HepG2 (cell line): Measurements from ENCODE around the gene CTNND2. TPM values are rescaled to one million over a fixed set of nuclear protein-coding genes. Genes with fewer than 3 reads are reported as not detected.

Source experiments
- ATAC-seq: fragments of 200-7000 bp; cut with Tn5 transposase; 3 replicates; pipeline ENCODE4 v1.9.1; 2020; ENCODE audit warnings: mild to moderate bottlenecking, moderate library complexity
- BruUV-seq: library from RNA; stranded (reverse); fragments of 400-500 nt; replicated peaks from 2 replicates; lab custom pipeline; 2021; lab: Mats Ljungman, UMichigan
- CTCF ChIA-PET: fragments of 300-600 bp; formaldehyde crosslinking; extraction: SDS; loops from one replicate; lab custom pipeline; 2021; ENCODE audit warnings: low total read pairs, inconsistent platforms, low intra/inter-chr PET ratio; lab: Yijun Ruan, JAX
- POLR2A ChIA-PET: fragments of 350-600 bp; sonication (Branson Sonifier 250); formaldehyde crosslinking; loops from one replicate; lab custom pipeline; 2020; ENCODE audit warnings: antibody characterized with exemption, inconsistent platforms; lab: Yijun Ruan, JAX
- DNase-seq: peaks from one replicate; pipeline ENCODE4 v3.0.0-alpha.2; 2015; ENCODE audit warnings: low spot score
- FAIRE-seq: peaks from 3 replicates; lab custom pipeline; 2011; peaks lifted over from hg19 to GRCh38; lab: Jason Lieb, UNC
- H2AFZ ChIP-seq: one replicate; pipeline ENCODE4 v1.6.1; 2011; ENCODE audit warnings: low read length, inconsistent platforms
- H3K27ac ChIP-seq: fragments of 300-600 bp; 3 replicates; pipeline ENCODE4 v1.8.0; 2011; ENCODE audit warnings: mixed run types, mild to moderate bottlenecking, mixed read lengths, low read length, inconsistent platforms; ENCODE audit not compliant: insufficient read depth; ENCODE audit errors: extremely low read length
- H3K27me3 ChIP-seq, 2 experiments: fragments of 200-600 bp in 1 of 2; 2 replicates in 1 of 2; 3 replicates in 1 of 2; pipeline versions ENCODE4 v1.6.0 to v1.8.0; 2011; ENCODE audit warnings: low read length in 2 of 2, mild to moderate bottlenecking in 2 of 2, moderate library complexity in 2 of 2, inconsistent platforms in 1 of 2; ENCODE audit not compliant: insufficient read depth in 2 of 2, control insufficient read depth in 1 of 2
- H3K36me3 ChIP-seq, 2 experiments: fragments of 200-600 bp in 1 of 2; replicated peaks in 1 of 2; 2 replicates in 1 of 2; 3 replicates in 1 of 2; pipeline versions ENCODE4 v1.5.1 to v1.8.0; 2011; ENCODE audit warnings: low read length in 2 of 2, inconsistent platforms in 1 of 2; ENCODE audit not compliant: insufficient read depth in 2 of 2, control insufficient read depth in 1 of 2
- H3K4me1 ChIP-seq: 2 replicates; pipeline ENCODE4 v1.5.1; 2012; ENCODE audit warnings: low read length, inconsistent platforms; ENCODE audit not compliant: insufficient read depth
- H3K4me2 ChIP-seq: 2 replicates; pipeline ENCODE4 v1.6.0; 2011; ENCODE audit warnings: low read depth, low read length, inconsistent platforms
- H3K4me3 ChIP-seq, 3 experiments: fragments of 200-600 bp in 1 of 3; sonication (generic), shearing (Covaris generic) in 1 of 3; replicated peaks in 1 of 3; 2 replicates each; pipeline ENCODE4 v1.5.1; 2011 to 2016; ENCODE audit warnings: low read length in 3 of 3, inconsistent platforms in 2 of 3, low read depth in 2 of 3, mild to moderate bottlenecking in 2 of 3, control low read depth in 1 of 3, mixed read lengths in 1 of 3; ENCODE audit not compliant: insufficient read depth in 1 of 3
- H3K79me2 ChIP-seq: one replicate; pipeline ENCODE4 v1.6.1; 2011; ENCODE audit warnings: low read length, inconsistent platforms; ENCODE audit not compliant: insufficient read depth
- H3K9ac ChIP-seq: 2 replicates; pipeline ENCODE4 v1.6.0; 2011; ENCODE audit warnings: mild to moderate bottlenecking, low read depth, low read length, inconsistent platforms; ENCODE audit not compliant: insufficient read depth
- H3K9me3 ChIP-seq: 2 replicates; pipeline ENCODE4 v1.5.1; 2012; ENCODE audit warnings: mild to moderate bottlenecking, low read length
- H4K20me1 ChIP-seq: 2 replicates; pipeline ENCODE4 v1.6.0; 2011; ENCODE audit warnings: inconsistent platforms, mild to moderate bottlenecking, low read length, moderate library complexity; ENCODE audit not compliant: insufficient read depth
- ATF7 ChIP-seq, 2 experiments: fragments of 450-650 bp in 1 of 2; sonication (generic) in 1 of 2; formaldehyde crosslinking in 1 of 2; IDR thresholded peaks; 2 replicates each; pipeline versions ENCODE4 v1.4.0 to v1.6.1; 2016 to 2020; ENCODE audit warnings: antibody characterized with exemption in 1 of 2, mild to moderate bottlenecking in 1 of 2, missing genetic modification reagents in 1 of 2
- HNRNPH1 ChIP-seq: fragments of 200-400 bp; formaldehyde crosslinking; optimal IDR thresholded peaks from 2 replicates; pipeline ENCODE3; 2017; ENCODE audit warnings: mild to moderate bottlenecking, low read depth, low read length
- IKZF4 ChIP-seq: sonication (generic); formaldehyde crosslinking; IDR thresholded peaks from 2 replicates; pipeline ENCODE4 v1.5.1; 2020; ENCODE audit warnings: borderline replicate concordance, mild to moderate bottlenecking, low read depth, missing genetic modification reagents; ENCODE audit errors: not compliant biosample characterization
- KIAA2018 ChIP-seq: sonication (generic); formaldehyde crosslinking; IDR thresholded peaks from 2 replicates; pipeline ENCODE4 v1.5.0; 2020; ENCODE audit warnings: mild to moderate bottlenecking, missing genetic modification reagents, borderline replicate concordance
- MBNL3 ChIP-seq: fragments of 250-450 bp; sonication (Bioruptor Pico); conservative IDR thresholded peaks from 2 replicates; pipeline ENCODE4 v1.8.0; 2022; ENCODE audit warnings: mild to moderate bottlenecking, inconsistent platforms
- MLLT10 ChIP-seq: sonication (generic); formaldehyde crosslinking; IDR thresholded peaks from 2 replicates; pipeline ENCODE4 v1.4.0; 2020; ENCODE audit warnings: missing genetic modification reagents
- RBM22 ChIP-seq: fragments of 200-400 bp; formaldehyde crosslinking; optimal IDR thresholded peaks from 2 replicates; pipeline ENCODE3; 2017; ENCODE audit warnings: mild to moderate bottlenecking, low read length, moderate library complexity
- TSC22D2 ChIP-seq: sonication (generic); formaldehyde crosslinking; IDR thresholded peaks from 2 replicates; pipeline ENCODE4 v1.5.1; 2020; ENCODE audit warnings: missing genetic modification reagents, mild to moderate bottlenecking, borderline replicate concordance
- XBP1 ChIP-seq: sonication (generic); formaldehyde crosslinking; IDR thresholded peaks from 2 replicates; pipeline ENCODE4 v1.5.0; 2020; ENCODE audit warnings: missing genetic modification reagents
- ZBTB7B ChIP-seq: sonication (generic); formaldehyde crosslinking; IDR thresholded peaks from 2 replicates; pipeline ENCODE4 v1.4.0; 2020; ENCODE audit warnings: missing genetic modification reagents
- ZFP36L2 ChIP-seq: sonication (generic); formaldehyde crosslinking; IDR thresholded peaks from 2 replicates; pipeline ENCODE4 v1.4.0; 2020; ENCODE audit warnings: missing genetic modification reagents
- WGBS: methylation state at CpG from one replicate; pipeline ENCODE4 v1.1.6; 2017; ENCODE audit warnings: low lambda C conversion rate; 5-methylcytosine and 5-hydroxymethylcytosine counted together
- in situ Hi-C: cut with HindIII; loops from 2 replicates; pipeline ENCODE4 v1.10.0; 2017; ENCODE audit warnings: low pct_unique_long_range_greater_than_20kb; ENCODE audit not compliant: extremely low pct_ligation_motif_present
- intact Hi-C: fragments of 100-400 bp; cut with micrococcal nuclease; formaldehyde crosslinking; loops from one replicate; pipeline ENCODE4 v1.10.0; 2022; ENCODE audit not compliant: unreplicated experiment
- polyA plus RNA-seq, 8 experiments: library from polyadenylated mRNA; depleted of rRNA in 3 of 8; stranded (reverse) in 7 of 8; unstranded in 1 of 8; fragments of >200 nt; fragmentation: Illumina TruSeq in 4 of 8; extraction: Trizol in 4 of 8; gene quantifications; 2 replicates each; pipeline versions ENCODE4 v1.2.1 to v1.2.3, GENCODE V29; 2011 to 2016; ENCODE audit warnings: low read depth in 4 of 8, missing spikeins in 1 of 8, mixed read lengths in 1 of 8; ENCODE audit not compliant: insufficient read depth in 1 of 8
- total RNA-seq, 5 experiments: library from RNA; depleted of rRNA; stranded (reverse); fragments of >200 nt; fragmentation: Illumina TruSeq; extraction: Trizol; gene quantifications; 2 replicates each; pipeline ENCODE4 v1.2.3, GENCODE V29; 2016; ENCODE audit warnings: low read depth in 1 of 5
- TF ChIP-seq, protein P1 (sequence below): sonication (generic); formaldehyde crosslinking; IDR thresholded peaks from 2 replicates; pipeline ENCODE4 v1.4.0; 2020; ENCODE audit warnings: missing genetic modification reagents, borderline replicate concordance
- TF ChIP-seq, protein P2 (sequence below): sonication (generic); formaldehyde crosslinking; IDR thresholded peaks from 2 replicates; pipeline ENCODE4 v1.4.0; 2020; ENCODE audit warnings: mild to moderate bottlenecking, missing genetic modification reagents, borderline replicate concordance

CTNND2 gene
- total and polyA plus RNA-seq, 2 of the 13 experiments (the other 11 are each of a cell fraction or from before 2014, with no cell fraction given): not detected

DNA sequence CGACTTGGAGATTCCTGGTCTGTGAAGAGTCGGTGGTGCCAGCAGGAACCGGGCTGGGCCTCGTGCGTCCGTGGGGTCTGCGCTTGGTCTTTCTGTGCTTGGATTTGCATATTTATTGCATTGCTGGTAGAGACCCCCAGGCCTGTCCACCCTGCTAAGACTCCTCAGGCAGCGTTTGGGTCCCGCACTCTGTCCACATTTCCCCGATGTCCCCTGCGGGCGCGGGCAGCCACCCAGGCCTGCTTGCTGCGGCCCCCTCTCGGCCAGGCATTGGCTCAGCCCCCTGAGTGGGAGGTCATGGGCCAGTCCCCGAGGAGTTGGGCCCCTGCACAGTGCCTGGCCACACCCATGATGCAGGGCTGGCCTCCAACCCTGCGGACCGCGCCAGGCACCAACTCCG lies 27.4 kb upstream of the CTNND2 start:
- DNase-seq: no peak
- Histone ChIP-seq H4K20me1 (no peaks in the 10 kb centered on the region), H2AFZ (no peak overlapping the region), H3K36me3 (no peaks in the 10 kb centered on the region), H3K27ac (no peak overlapping the region), H3K9me3 (peaks cover 14% of the 10 kb centered on the region), H3K79me2 (no peaks in the 10 kb centered on the region), H3K9ac (no peak overlapping the region), H3K4me3 (no peak overlapping the region), H3K27me3 (no peaks in the 10 kb centered on the region), H3K4me2 (no peak overlapping the region), H3K4me1 (no peaks in the 10 kb centered on the region)
- in situ Hi-C loops: no loop called here
- CTCF ChIA-PET: no interaction called here
- 48% methylated on average over 10 of the region's 20 CpGs for WGBS
- intact Hi-C loops: no loop called here
- no TSS peak for BruUV-seq
- no peak for ATAC-seq
- FAIRE-seq: no peak
- POLR2A ChIA-PET: no interaction called here
- TF ChIP-seq KIAA2018 (CRISPR knock-in tag) (no peak), ATF7 (IDR thresholded peaks at IDR 0.05) (no peak), ATF7 (CRISPR knock-in tag; IDR thresholded peaks at IDR 0.05) (no peak), IKZF4 (CRISPR knock-in tag) (no peak), RBM22 (no peak), MBNL3 (CRISPR knock-in tag) (no peak), ZFP36L2 (CRISPR knock-in tag) (no peak), ZBTB7B (CRISPR knock-in tag) (no peak), TSC22D2 (CRISPR knock-in tag) (no peak), HNRNPH1 (no peak), XBP1 (no peak), MLLT10 (CRISPR knock-in tag) (no peak)
- TF ChIP-seq, protein P1, sequence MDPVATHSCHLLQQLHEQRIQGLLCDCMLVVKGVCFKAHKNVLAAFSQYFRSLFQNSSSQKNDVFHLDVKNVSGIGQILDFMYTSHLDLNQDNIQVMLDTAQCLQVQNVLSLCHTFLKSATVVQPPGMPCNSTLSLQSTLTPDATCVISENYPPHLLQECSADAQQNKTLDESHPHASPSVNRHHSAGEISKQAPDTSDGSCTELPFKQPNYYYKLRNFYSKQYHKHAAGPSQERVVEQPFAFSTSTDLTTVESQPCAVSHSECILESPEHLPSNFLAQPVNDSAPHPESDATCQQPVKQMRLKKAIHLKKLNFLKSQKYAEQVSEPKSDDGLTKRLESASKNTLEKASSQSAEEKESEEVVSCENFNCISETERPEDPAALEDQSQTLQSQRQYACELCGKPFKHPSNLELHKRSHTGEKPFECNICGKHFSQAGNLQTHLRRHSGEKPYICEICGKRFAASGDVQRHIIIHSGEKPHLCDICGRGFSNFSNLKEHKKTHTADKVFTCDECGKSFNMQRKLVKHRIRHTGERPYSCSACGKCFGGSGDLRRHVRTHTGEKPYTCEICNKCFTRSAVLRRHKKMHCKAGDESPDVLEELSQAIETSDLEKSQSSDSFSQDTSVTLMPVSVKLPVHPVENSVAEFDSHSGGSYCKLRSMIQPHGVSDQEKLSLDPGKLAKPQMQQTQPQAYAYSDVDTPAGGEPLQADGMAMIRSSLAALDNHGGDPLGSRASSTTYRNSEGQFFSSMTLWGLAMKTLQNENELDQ: no peak
- TF ChIP-seq, protein P2, sequence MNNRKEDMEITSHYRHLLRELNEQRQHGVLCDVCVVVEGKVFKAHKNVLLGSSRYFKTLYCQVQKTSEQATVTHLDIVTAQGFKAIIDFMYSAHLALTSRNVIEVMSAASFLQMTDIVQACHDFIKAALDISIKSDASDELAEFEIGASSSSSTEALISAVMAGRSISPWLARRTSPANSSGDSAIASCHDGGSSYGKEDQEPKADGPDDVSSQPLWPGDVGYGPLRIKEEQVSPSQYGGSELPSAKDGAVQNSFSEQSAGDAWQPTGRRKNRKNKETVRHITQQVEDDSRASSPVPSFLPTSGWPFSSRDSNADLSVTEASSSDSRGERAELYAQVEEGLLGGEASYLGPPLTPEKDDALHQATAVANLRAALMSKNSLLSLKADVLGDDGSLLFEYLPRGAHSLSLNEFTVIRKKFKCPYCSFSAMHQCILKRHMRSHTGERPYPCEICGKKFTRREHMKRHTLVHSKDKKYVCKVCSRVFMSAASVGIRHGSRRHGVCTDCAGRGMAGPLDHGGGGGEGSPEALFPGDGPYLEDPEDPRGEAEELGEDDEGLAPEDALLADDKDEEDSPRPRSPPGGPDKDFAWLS: no peak
